ENCODE results near the gene ZFHX3. TPM values are rescaled to one million over a fixed set of nuclear protein-coding genes. Genes with fewer than 3 reads are reported as not detected.

The ZFHX3 gene
- total and polyA plus RNA-seq, 9 donors: 3.4 to 17.6 (median 11.9) TPM

DNA sequence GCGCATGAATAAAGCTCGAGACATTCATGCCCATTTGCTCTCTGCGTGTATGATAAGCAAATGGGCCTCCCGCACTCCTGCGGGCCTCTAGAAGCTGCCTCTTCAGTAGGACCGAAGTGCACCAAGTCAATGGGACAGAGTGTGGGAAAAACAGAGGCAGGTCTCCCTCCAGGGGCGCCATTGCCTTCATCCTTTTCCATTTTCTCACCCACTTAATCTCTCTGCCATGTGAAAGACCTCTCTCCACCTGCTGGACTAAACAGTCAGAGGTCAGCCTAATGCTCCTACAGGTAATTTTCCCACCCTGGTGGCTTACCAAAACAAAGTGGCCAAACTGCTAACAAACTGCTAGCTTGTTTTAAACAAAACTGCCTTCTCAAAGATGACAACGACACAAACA lies 210.9 kb downstream of the ZFHX3 start:
- Histone ChIP-seq H3K9me3 (no peaks in the 10 kb centered on the region), H3K27ac (no peak overlapping the region), H3K4me1 (ENCODE audit: insufficient read depth) (peaks cover 2% of the 10 kb centered on the region), H3K4me3 (no peak overlapping the region), H3K36me3 (no peaks in the 10 kb centered on the region), H3K27me3 (no peaks in the 10 kb centered on the region)
- WGBS, 3 donors: 95 to 98% (median 97%) methylated on average over 8 of the region's 8 CpGs
- DNase-seq: no peak
- intact Hi-C loops (cut with DNase I): loop anchor here in 3 of 4 donors (10.0 kb wide), 2 partner anchors 208 to 348 kb away; partner anchors contain the start of gene ZFHX3 (in 2 of the 3)
- TF ChIP-seq POLR2A (IDR thresholded peaks at IDR 0.05) (no peak), EP300 (IDR thresholded peaks at IDR 0.05) (no peak)
- TF ChIP-seq, protein P1, sequence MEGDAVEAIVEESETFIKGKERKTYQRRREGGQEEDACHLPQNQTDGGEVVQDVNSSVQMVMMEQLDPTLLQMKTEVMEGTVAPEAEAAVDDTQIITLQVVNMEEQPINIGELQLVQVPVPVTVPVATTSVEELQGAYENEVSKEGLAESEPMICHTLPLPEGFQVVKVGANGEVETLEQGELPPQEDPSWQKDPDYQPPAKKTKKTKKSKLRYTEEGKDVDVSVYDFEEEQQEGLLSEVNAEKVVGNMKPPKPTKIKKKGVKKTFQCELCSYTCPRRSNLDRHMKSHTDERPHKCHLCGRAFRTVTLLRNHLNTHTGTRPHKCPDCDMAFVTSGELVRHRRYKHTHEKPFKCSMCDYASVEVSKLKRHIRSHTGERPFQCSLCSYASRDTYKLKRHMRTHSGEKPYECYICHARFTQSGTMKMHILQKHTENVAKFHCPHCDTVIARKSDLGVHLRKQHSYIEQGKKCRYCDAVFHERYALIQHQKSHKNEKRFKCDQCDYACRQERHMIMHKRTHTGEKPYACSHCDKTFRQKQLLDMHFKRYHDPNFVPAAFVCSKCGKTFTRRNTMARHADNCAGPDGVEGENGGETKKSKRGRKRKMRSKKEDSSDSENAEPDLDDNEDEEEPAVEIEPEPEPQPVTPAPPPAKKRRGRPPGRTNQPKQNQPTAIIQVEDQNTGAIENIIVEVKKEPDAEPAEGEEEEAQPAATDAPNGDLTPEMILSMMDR (IDR thresholded peaks at IDR 0.05): no peak

DNA sequence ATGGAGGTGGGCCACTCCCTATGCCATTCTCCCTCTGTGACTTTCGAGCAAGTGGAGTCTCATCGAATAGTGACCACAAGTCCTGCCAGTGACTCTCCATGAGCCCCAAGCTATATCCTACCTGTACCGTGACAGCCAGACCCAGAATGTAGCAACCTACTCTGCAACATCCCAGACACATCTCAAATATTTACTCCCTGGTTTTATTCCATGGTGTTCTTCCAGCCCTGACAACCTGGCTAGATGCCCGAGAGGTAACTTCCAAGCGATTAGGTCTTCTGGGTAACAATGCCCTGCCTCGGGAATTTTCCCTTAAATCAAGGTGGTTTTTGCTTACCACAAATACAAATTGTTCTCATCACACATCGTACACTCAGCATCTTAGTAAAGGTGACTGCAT lies 211.7 kb downstream of the ZFHX3 start:
- H3K9me3 ChIP-seq: no peaks in the 10 kb centered on the region
- H3K36me3 ChIP-seq: no peaks in the 10 kb centered on the region
- no peak overlapping the region for H3K4me3 ChIP-seq
- 95% methylated on average over 7 of the region's 7 CpGs for WGBS, 3 donors
- DNase-seq: no peak
- intact Hi-C loops (cut with DNase I): loop anchor here in 3 of 4 donors (10.0 kb wide), 2 partner anchors 209 to 349 kb away; partner anchors contain the start of gene ZFHX3 (in 2 of the 3)
- H3K4me1 ChIP-seq (ENCODE audit: insufficient read depth): peaks cover 2% of the 10 kb centered on the region
- H3K27me3 ChIP-seq: no peaks in the 10 kb centered on the region
- no peak overlapping the region for H3K27ac ChIP-seq
- TF ChIP-seq POLR2A (IDR thresholded peaks at IDR 0.05) (no peak), EP300 (IDR thresholded peaks at IDR 0.05) (no peak)
- TF ChIP-seq, protein P1 (IDR thresholded peaks at IDR 0.05): no peak

DNA sequence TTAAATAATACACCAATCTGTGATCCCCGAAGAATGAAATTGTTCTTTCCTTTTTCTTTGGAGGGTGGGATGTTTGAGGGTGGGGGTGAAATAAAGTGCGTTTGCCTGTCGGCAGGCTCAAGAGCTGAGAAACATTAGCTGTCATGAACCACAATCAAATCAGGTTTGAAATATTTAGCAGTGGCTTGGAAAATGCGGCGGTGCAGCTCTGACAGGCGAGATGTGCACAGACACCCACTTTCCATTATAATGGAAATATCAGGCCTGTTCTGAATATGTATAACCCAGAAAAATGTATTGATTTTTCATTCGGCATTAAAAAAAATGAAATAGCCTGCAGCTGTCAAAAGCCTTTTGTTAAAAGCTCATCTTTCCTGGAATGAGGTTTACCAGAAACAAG lies 212.8 kb downstream of the ZFHX3 start:
- no peaks in the 10 kb centered on the region for H3K4me1 ChIP-seq (ENCODE audit: insufficient read depth)
- H3K27ac ChIP-seq: no peak overlapping the region
- intact Hi-C loops (cut with DNase I): loop anchor here in 3 of 4 donors (10.0 kb wide), 2 partner anchors 210 to 350 kb away; partner anchors contain the start of gene ZFHX3 (in 2 of the 3)
- H3K27me3 ChIP-seq: no peaks in the 10 kb centered on the region
- TF ChIP-seq EP300 (IDR thresholded peaks at IDR 0.05): no peak
- TF ChIP-seq, protein P1 (IDR thresholded peaks at IDR 0.05): no peak
- TF ChIP-seq POLR2A (IDR thresholded peaks at IDR 0.05): no peak
- no peak for DNase-seq
- H3K9me3 ChIP-seq: no peaks in the 10 kb centered on the region
- 92 to 96% (median 96%) methylated on average over 7 of the region's 7 CpGs for WGBS, 3 donors
- H3K4me3 ChIP-seq: no peak overlapping the region
- no peaks in the 10 kb centered on the region for H3K36me3 ChIP-seq

DNA sequence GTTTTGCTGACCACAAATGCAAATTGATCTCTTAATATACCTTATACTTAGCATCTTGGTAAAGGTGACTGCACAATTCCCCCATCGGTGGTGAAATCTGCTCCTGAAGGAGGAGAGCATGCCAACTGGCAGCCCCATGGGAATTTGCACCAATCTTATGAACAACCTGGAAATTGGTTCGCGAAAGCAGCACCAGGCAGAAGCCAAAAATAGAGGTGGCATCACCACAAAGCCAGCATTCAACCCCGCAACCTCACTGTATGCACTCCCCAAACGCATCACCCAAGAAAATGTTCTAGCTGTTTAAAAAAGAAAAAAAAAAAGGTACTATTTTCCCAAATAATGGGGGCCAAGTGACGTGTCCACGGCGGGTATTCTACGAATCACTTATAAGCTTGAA lies 213.4 kb downstream of the ZFHX3 start:
- Histone ChIP-seq H3K36me3 (no peaks in the 10 kb centered on the region), H3K27me3 (no peaks in the 10 kb centered on the region), H3K27ac (no peak overlapping the region), H3K9me3 (no peaks in the 10 kb centered on the region), H3K4me3 (no peak overlapping the region), H3K4me1 (ENCODE audit: insufficient read depth) (no peaks in the 10 kb centered on the region)
- no peak for DNase-seq
- TF ChIP-seq, protein P1 (IDR thresholded peaks at IDR 0.05): no peak
- TF ChIP-seq POLR2A (IDR thresholded peaks at IDR 0.05) (no peak), EP300 (IDR thresholded peaks at IDR 0.05) (no peak)
- intact Hi-C loops (cut with DNase I): loop anchor here in 3 of 4 donors (10.0 kb wide), 2 partner anchors 210 to 350 kb away; partner anchors contain the start of gene ZFHX3 (in 2 of the 3)
- WGBS, 3 donors: 92 to 96% (median 95%) methylated on average over 9 of the region's 9 CpGs

All from ovary (tissue), 9 donors.